Neural progenitor cell (in vitro differentiated cells): ENCODE data around the gene CACFD1.

Experiments
- EZH2 ChIP-seq: fragments of 200-600 bp; sonication (generic); IDR thresholded peaks from 2 replicates; pipeline ENCODE4 v1.6.1; 2017; ENCODE audit warnings: antibody characterized with exemption, mild to moderate bottlenecking, moderate library complexity
- EZH2phosphoT487 ChIP-seq: fragments of 200-600 bp; sonication (generic); IDR thresholded peaks from 2 replicates; pipeline ENCODE4 v1.6.1; 2017; ENCODE audit warnings: antibody characterized with exemption
- TF ChIP-seq, protein P1 (sequence below): fragments of 200-600 bp; sonication (generic); IDR thresholded peaks from 2 replicates; pipeline ENCODE4 v1.5.1; 2017; ENCODE audit warnings: antibody characterized with exemption, mild to moderate bottlenecking

GRCh38 chr9:133465984-133466383, 6.2 kb downstream of the CACFD1 start:
- TF ChIP-seq, protein P1, sequence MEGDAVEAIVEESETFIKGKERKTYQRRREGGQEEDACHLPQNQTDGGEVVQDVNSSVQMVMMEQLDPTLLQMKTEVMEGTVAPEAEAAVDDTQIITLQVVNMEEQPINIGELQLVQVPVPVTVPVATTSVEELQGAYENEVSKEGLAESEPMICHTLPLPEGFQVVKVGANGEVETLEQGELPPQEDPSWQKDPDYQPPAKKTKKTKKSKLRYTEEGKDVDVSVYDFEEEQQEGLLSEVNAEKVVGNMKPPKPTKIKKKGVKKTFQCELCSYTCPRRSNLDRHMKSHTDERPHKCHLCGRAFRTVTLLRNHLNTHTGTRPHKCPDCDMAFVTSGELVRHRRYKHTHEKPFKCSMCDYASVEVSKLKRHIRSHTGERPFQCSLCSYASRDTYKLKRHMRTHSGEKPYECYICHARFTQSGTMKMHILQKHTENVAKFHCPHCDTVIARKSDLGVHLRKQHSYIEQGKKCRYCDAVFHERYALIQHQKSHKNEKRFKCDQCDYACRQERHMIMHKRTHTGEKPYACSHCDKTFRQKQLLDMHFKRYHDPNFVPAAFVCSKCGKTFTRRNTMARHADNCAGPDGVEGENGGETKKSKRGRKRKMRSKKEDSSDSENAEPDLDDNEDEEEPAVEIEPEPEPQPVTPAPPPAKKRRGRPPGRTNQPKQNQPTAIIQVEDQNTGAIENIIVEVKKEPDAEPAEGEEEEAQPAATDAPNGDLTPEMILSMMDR: no peak
- TF ChIP-seq EZH2: no peak
- TF ChIP-seq EZH2phosphoT487: no peak
